Measurements from ENCODE around the gene CDH4. TPM values are rescaled to one million over a fixed set of nuclear protein-coding genes. Genes with fewer than 3 reads are reported as not detected.

Gene CDH4
- total RNA-seq, 1 donor from 2014 or later = not detected

DNA sequence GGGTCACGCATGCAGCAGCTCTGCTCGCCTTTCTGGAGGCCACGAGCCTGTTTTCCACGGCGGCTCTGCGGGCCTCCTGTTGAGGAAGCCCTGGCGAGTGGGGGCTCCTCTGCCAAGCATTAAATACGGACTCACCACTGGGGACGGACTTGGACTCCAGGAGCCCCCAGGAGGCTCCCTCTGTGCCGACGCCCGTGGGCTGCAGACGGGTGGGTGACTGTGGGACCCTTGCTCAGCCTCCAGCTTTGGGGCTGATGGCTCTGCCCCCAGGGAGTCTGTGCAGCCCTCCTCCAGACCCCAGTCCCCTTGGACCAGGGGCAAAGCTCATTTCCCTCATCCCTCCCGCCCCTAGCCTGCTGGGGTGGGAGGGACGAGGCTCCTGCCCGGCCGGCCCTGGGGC, 577.5 kb downstream of the CDH4 start:
- Mint-ChIP-seq H3K4me3 (no peak overlapping the region), H3K36me3 (ENCODE audit: low read depth) (no peaks in the 10 kb centered on the region), H3K9me3 (peaks cover 3% of the 10 kb centered on the region), H3K4me1 (no peaks in the 10 kb centered on the region), H3K27me3 (peaks cover 3% of the 10 kb centered on the region), H3K27ac (no peak overlapping the region)
- DNase-seq (no peak), ATAC-seq (ENCODE audit: low read depth) (no peak)
- intact Hi-C loops (cut with micrococcal nuclease) = no loop called here
- CTCF ChIA-PET = no interaction called here
- TF ChIP-seq, protein P1, sequence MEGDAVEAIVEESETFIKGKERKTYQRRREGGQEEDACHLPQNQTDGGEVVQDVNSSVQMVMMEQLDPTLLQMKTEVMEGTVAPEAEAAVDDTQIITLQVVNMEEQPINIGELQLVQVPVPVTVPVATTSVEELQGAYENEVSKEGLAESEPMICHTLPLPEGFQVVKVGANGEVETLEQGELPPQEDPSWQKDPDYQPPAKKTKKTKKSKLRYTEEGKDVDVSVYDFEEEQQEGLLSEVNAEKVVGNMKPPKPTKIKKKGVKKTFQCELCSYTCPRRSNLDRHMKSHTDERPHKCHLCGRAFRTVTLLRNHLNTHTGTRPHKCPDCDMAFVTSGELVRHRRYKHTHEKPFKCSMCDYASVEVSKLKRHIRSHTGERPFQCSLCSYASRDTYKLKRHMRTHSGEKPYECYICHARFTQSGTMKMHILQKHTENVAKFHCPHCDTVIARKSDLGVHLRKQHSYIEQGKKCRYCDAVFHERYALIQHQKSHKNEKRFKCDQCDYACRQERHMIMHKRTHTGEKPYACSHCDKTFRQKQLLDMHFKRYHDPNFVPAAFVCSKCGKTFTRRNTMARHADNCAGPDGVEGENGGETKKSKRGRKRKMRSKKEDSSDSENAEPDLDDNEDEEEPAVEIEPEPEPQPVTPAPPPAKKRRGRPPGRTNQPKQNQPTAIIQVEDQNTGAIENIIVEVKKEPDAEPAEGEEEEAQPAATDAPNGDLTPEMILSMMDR (IDR thresholded peaks at IDR 0.05) = no peak
- POLR2A ChIA-PET = no interaction called here

DNA sequence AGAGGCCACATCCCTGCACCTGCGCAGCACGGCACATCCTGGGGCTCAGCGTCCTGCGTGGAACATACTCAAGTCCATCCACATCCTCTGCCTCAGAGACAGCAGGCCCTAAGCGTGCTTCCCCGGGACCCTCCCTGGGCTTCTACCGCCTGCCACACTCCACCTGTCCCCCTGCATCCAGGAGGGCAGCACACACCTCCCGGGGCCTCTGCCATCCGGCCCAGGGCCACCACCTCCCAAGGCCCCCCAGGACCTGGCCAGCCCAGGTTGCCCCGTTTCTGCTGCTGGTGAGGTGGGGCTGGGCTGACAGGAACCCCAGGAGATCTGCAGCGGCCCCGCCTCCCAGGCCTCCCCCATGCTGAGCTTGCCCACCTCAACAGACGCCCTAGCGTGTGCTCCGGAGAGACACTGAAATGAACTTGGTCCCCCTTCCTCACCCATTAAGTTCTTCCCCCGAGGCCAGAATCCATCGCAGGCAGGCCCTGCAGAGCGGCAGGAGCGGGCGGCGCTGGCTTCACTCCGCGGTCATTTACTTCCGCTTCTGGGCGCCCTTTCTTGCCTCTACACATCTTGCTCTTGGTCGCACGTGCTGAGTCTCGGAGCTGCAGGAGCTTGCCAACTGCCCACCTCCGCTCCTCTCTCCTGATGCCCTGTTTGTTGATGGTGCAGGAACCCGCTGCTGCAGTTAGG, 578.3 kb downstream of the CDH4 start:
- H3K4me1 Mint-ChIP-seq = no peaks in the 10 kb centered on the region
- H3K36me3 Mint-ChIP-seq (ENCODE audit: low read depth) = no peaks in the 10 kb centered on the region

GRCh38 chr20:61830991-61831390, 578.9 kb downstream of the CDH4 start:
- ChIA-PET POLR2A (no interaction called here), CTCF (no interaction called here)
- no peak for ATAC-seq (ENCODE audit: low read depth)
- Mint-ChIP-seq H3K27ac (no peak overlapping the region), H3K4me1 (no peaks in the 10 kb centered on the region), H3K27me3 (peaks cover 3% of the 10 kb centered on the region), H3K36me3 (ENCODE audit: low read depth) (no peaks in the 10 kb centered on the region), H3K9me3 (peaks cover 3% of the 10 kb centered on the region), H3K4me3 (no peak overlapping the region)
- intact Hi-C loops (cut with micrococcal nuclease) = no loop called here
- TF ChIP-seq, protein P1 (IDR thresholded peaks at IDR 0.05) = no peak
- DNase-seq = no peak

More for the DNA sequence above, 578.3 kb downstream of the CDH4 start:
- ChIA-PET POLR2A (no interaction called here), CTCF (no interaction called here)
- intact Hi-C loops (cut with micrococcal nuclease) = no loop called here
- H3K27me3 Mint-ChIP-seq = peaks cover 3% of the 10 kb centered on the region
- DNase-seq (no peak), ATAC-seq (ENCODE audit: low read depth) (no peak)
- peaks cover 3% of the 10 kb centered on the region for H3K9me3 Mint-ChIP-seq
- TF ChIP-seq, protein P1 (IDR thresholded peaks at IDR 0.05) = no peak
- no peak overlapping the region for H3K4me3 Mint-ChIP-seq
- no peak overlapping the region for H3K27ac Mint-ChIP-seq

GRCh38 chr20:61832181-61832580, 580.1 kb downstream of the CDH4 start:
- intact Hi-C loops (cut with micrococcal nuclease) = no loop called here
- Mint-ChIP-seq H3K27ac (no peak overlapping the region), H3K9me3 (no peaks in the 10 kb centered on the region), H3K36me3 (ENCODE audit: low read depth) (no peaks in the 10 kb centered on the region), H3K4me1 (no peaks in the 10 kb centered on the region), H3K4me3 (no peak overlapping the region), H3K27me3 (peaks cover 3% of the 10 kb centered on the region)
- ChIA-PET POLR2A (no interaction called here), CTCF (no interaction called here)
- DNase-seq = no peak
- no peak for ATAC-seq (ENCODE audit: low read depth)
- TF ChIP-seq, protein P1 (IDR thresholded peaks at IDR 0.05) = no peak

GRCh38 chr20:61833807-61834610, 581.9 kb downstream of the CDH4 start:
- no peak overlapping the region for H3K4me3 Mint-ChIP-seq
- DNase-seq = no peak
- H3K4me1 Mint-ChIP-seq = no peaks in the 10 kb centered on the region
- ATAC-seq (ENCODE audit: low read depth) = no peak
- H3K36me3 Mint-ChIP-seq (ENCODE audit: low read depth) = no peaks in the 10 kb centered on the region
- ChIA-PET POLR2A (no interaction called here), CTCF (no interaction called here)
- intact Hi-C loops (cut with micrococcal nuclease) = no loop called here
- H3K9me3 Mint-ChIP-seq = no peaks in the 10 kb centered on the region
- TF ChIP-seq, protein P1 (IDR thresholded peaks at IDR 0.05) = no peak
- no peak overlapping the region for H3K27ac Mint-ChIP-seq
- H3K27me3 Mint-ChIP-seq = peaks cover 3% of the 10 kb centered on the region

Measured in activated B cell treated with CpG ODN at 0.5 μM for 24 hours (primary cell).